ENCODE data around the gene ODAD3. TPM values are rescaled to one million over a fixed set of nuclear protein-coding genes. Genes with fewer than 3 reads are reported as not detected.
A peak's percentile ranks its signal among the peaks of the same experiment; 100 is the strongest.

The ODAD3 gene
- total and polyA plus RNA-seq, 2 of the 13 experiments (the other 11 are each of a cell fraction or from before 2014, with no cell fraction given): 0.04 to 0.08 TPM

GRCh38 chr19:11481534-11482383 is 46.8 kb upstream of the ODAD3 start:
- in situ Hi-C loops (cut with HindIII; ENCODE audit: extremely low pct_ligation_motif_present, low pct_unique_long_range_greater_than_20kb) (loop anchor here (5.0 kb wide), 1 partner anchor 99 kb away; the partner anchor contains the start of gene EPOR), intact Hi-C loops (cut with micrococcal nuclease; ENCODE audit: unreplicated experiment) (loop anchor here (1.0 kb wide), 1 partner anchor 103 kb away; no protein-coding TSS in a partner anchor)
- BruUV-seq (replicated peaks): no TSS peak
- 36% methylated on average over 5 of the region's 50 CpGs for WGBS (ENCODE audit: low lambda C conversion rate)
- Histone ChIP-seq H3K27ac (ENCODE audit: extremely low read length, insufficient read depth, low read length) (no peak overlapping the region), H3K79me2 (ENCODE audit: insufficient read depth, low read length) (no peaks in the 10 kb centered on the region), H3K4me3 (replicated peaks in 1 of 3; ENCODE audit: insufficient read depth in 1 of 3, low read depth in 2 of 3, low read length in 3 of 3) (no peak overlapping the region), H3K4me1 (ENCODE audit: insufficient read depth, low read length) (peaks cover 17% of the 10 kb centered on the region), H3K27me3 (ENCODE audit: control insufficient read depth in 1 of 2, insufficient read depth in 2 of 2, low read length in 2 of 2) (peaks cover 5 to 32% of the 10 kb centered on the region in 2 experiments; a peak in 4 of 5 replicates), H2AFZ (ENCODE audit: low read length) (no peak overlapping the region), H3K9ac (ENCODE audit: insufficient read depth, low read depth, low read length) (no peak overlapping the region), H3K9me3 (ENCODE audit: low read length) (no peaks in the 10 kb centered on the region), H3K4me2 (ENCODE audit: low read depth, low read length) (peak overlapping the region; percentile 20), H3K36me3 (replicated peaks in 1 of 2; ENCODE audit: control insufficient read depth in 1 of 2, insufficient read depth in 2 of 2, low read length in 2 of 2) (no peaks in the 10 kb centered on the region), H4K20me1 (ENCODE audit: insufficient read depth, low read length) (peaks cover 10% of the 10 kb centered on the region; the same call in 1 of the 2 replicates)
- FAIRE-seq (no peak), ATAC-seq (peak; percentile 62), DNase-seq (ENCODE audit: low spot score) (peak; percentile 52)
- POLR2A ChIA-PET: interaction anchor here (0.6 to 1.6 kb wide), 4 partner anchors 9 to 188 kb away, joined by 3 to 7 read pairs (median 6); partner anchors contain the start of gene SWSAP1
- CTCF ChIA-PET (ENCODE audit: low intra/inter-chr PET ratio, low total read pairs): interaction anchor here (1.1 to 1.6 kb wide), 4 partner anchors 28 to 188 kb away, joined by 3 to 10 read pairs (median 6); no protein-coding TSS in a partner anchor
- TF ChIP-seq MAFF (IDR thresholded peaks at IDR 0.05; ENCODE audit: low read depth, low read length) (no peak), NFYB (CRISPR knock-in tag; IDR thresholded peaks at IDR 0.05) (peak; percentile 62), KLF15 (CRISPR knock-in tag; IDR thresholded peaks at IDR 0.05; ENCODE audit: borderline replicate concordance) (no peak), ZNF224 (CRISPR knock-in tag; IDR thresholded peaks at IDR 0.05) (no peak), ETV5 (CRISPR knock-in tag; IDR thresholded peaks at IDR 0.05; ENCODE audit: borderline replicate concordance) (no peak), ISL2 (CRISPR knock-in tag; IDR thresholded peaks at IDR 0.05) (no peak), FOXC1 (CRISPR knock-in tag; IDR thresholded peaks at IDR 0.05; ENCODE audit: borderline replicate concordance) (no peak), SMAD1 (CRISPR knock-in tag; IDR thresholded peaks at IDR 0.05; ENCODE audit: borderline replicate concordance, low read depth) (no peak), TBP (CRISPR knock-in tag; IDR thresholded peaks at IDR 0.05) (no peak), ZBTB43 (CRISPR knock-in tag; conservative IDR thresholded peaks at IDR 0.05) (no peak), ZSCAN20 (CRISPR knock-in tag; IDR thresholded peaks at IDR 0.05; ENCODE audit: borderline replicate concordance) (no peak), ZNF281 (CRISPR knock-in tag; IDR thresholded peaks at IDR 0.05; ENCODE audit: borderline replicate concordance) (no peak), PATZ1 (CRISPR knock-in tag; IDR thresholded peaks at IDR 0.05) (no peak), CENPT (CRISPR knock-in tag; IDR thresholded peaks at IDR 0.05; ENCODE audit: low read depth) (no peak), MAZ (IDR thresholded peaks at IDR 0.05; ENCODE audit: borderline replicate concordance, low read depth, low read length) (no peak), MAZ (CRISPR knock-in tag; IDR thresholded peaks at IDR 0.05; ENCODE audit: low read depth) (no peak), ZSCAN21 (CRISPR knock-in tag; IDR thresholded peaks at IDR 0.05; ENCODE audit: borderline replicate concordance) (no peak)
